GM21526 (cell line): ENCODE results near the gene PPP1CB.
"Not testable (repeated sequence)": the region's sequence is repeated elsewhere in the genome, so short reads cannot be mapped to it uniquely, and the experiment has no call there.

Experiments
- ATAC-seq: cut with Tn5 transposase; IDR thresholded peaks from one replicate; pipeline ENCODE4 v1.9.1; 2021; ENCODE audit warnings: moderate library complexity; ENCODE audit not compliant: unreplicated experiment, low FRiP score

Gene PPP1CB

GRCh38 chr2:28772351-28772750, 20.7 kb downstream of the PPP1CB start:
- no peak for ATAC-seq

- ATAC-seq = no peak
Measured at GRCh38 chr2:28776471-28776870, 24.8 kb downstream of the PPP1CB start.

DNA sequence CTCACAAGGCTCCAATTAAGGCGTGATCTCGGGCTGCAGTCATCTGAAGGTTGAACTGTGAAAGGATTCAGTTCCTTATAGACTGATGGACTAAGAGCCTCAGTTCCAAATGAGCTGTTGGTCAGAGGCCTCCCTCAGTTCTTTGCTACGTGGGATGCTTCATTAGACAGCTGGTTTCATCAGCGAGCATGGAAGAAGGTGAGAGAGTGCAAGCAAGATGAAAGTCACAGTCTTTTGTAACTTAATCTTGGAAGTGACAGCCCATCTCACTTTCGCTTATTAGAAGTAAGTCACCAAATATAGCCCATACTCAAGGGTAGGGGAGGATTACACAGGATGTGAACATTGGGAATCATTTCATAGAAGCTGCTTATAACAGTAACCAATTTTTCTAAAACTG, 26.8 kb downstream of the PPP1CB start:
- ATAC-seq = no peak

DNA sequence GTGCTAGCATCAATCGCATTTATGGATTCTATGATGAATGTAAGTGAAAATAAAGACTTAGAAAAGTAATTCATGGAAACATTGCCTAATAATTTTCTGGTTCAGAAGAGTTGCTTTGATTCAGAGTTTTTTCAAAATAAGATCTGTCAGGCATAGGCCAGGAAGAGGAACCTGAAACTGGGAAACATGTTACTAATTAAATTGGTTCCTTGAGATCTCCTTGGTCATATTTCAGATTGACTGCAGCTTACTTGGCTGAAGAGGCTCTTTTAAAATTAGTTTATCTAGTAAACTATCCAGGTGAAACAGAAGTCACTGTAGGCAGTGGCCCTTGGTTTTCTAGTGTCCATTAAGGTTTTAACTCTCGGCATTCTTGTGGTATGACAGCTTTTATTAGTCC, 27.4 kb downstream of the PPP1CB start:
- ATAC-seq = no peak

DNA sequence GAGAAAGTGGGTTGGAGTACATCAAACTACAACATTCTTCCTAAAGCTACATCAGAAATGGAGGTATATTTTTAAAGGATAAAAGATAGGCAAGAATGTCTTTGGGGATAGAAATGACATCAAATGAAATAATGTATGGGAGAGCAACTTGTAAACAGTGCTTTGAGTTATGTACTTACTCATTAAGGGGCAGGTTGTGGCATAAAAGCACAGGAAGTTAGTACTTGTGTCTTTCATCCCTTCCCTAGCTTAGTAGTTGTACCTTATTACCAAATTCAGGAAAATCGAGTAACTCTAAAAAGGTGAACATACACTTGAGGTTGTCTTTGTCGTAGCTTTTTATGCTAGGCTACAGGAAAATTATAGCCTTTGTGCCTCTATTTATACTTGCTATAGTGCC, 28.9 kb downstream of the PPP1CB start:
- no peak for ATAC-seq

GRCh38 chr2:28782423-28782822, 30.8 kb downstream of the PPP1CB start:
- no peak for ATAC-seq

DNA sequence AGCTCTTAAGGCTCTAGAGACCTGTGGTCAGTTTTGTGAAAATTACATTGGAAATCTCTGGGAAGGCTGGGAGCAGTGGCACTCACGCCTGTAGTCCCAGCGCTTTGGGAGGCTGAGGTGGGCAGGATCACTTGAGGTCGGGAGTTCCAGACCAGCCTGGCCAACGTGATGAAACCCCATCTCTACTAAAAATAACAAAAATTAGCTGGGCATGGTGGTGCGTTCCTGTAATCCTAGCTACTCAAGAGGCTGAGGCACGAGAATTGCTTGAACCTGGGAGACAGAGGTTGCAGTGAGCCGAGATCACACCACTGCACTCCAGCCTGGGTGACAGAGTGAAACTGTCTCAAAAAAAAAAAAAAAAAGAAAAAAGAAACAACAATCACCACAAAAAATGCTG, 32.9 kb downstream of the PPP1CB start:
- ATAC-seq = not testable (repeated sequence)

DNA sequence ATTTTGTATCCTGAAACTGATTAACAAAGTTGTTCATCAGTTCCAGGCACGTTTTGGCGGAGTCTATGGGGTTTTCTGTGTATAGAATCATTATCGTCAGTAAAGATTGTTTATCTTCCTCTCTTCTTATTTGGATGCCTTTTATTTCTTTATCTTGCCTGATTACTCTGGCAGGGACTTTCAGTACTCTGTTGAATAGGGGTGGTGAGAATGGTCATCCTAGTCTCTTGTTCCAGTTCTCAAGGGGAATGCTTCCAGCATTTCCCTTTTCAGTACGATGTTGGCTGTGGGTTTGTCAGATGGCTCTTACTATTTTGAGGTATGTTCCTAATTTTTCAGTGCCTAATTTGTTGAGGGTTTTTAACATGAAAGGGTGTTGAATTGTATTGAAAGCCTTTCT, 45.0 kb downstream of the PPP1CB start:
- ATAC-seq = no peak

GRCh38 chr2:28801726-28802125, 50.1 kb downstream of the PPP1CB start:
- ATAC-seq = no peak

DNA sequence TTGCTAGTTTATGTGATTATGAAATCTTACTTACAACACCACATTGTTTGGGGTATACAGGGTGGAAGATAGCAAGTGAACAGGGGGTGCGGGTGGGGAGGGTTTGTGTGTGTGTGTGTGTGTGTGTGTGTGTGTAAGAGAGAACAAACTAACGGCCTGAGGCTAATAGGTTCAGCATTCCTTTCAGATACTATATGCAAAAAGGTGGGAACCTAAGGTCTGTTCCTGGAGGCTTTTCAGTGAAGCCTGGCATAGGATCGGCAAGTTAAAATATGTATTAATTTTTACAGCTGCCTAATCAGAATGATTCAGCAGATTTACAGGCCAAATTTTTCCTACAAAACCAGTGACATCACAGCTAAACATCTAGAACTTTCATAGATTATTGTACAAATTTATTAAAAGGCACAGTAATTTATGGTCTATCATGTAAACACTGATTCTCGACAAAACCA, 51.4 kb downstream of the PPP1CB start:
- no peak for ATAC-seq

GRCh38 chr2:28809927-28810326, 58.3 kb downstream of the PPP1CB start:
- ATAC-seq = no peak

GRCh38 chr2:28810384-28811285, 59.0 kb downstream of the PPP1CB start, which contains the start of gene SPDYA:
Gene SPDYA (plus strand): TSS chr2:28810834. CDS start chr2:28816015, 5,181 bp downstream.
- ATAC-seq = peak; percentile 77

DNA sequence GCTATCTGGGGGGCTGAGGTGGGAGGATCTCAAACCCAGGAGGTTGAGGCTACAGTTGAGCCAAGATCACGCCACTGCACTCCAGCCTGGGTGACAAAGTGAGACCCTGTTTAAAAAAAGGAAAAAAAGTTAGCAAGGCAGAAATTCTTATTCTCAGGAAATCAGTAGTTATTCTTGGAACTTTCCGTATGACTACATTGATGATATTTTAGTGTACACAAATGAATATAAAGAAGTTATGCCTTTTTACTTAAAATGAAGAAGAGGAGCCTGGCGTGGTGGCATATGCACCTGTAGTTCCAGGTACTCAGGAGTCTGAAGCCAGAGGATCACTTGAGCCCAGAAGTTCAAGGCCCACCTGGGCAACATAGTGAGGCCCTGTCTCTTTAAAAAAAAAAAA, 66.4 kb downstream of the PPP1CB start:
- no peak for ATAC-seq

- no peak for ATAC-seq
Measured at GRCh38 chr2:28821295-28821958, 69.8 kb downstream of the PPP1CB start.

- no peak for ATAC-seq
Measured at GRCh38 chr2:28822036-28822435, 70.4 kb downstream of the PPP1CB start.

DNA sequence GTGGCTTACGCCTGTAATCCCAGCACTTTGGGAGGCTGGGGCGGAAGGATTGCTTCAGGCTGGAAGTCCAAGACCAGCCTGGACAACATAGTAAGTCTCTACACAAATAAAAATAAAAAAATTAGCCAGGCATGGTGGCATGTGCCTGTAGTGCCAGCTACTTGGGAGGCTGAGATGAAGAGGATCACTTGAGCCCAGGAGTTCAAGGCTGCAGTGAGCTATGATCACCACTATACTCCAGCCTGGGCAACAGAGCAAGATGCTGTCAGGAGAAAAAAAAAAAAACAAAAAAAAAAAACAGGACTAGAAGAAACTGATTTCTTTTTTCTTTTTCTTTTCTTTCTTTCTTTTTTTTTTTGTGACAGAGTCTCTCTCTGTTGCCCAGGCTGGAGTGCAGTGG, 72.6 kb downstream of the PPP1CB start:
- no peak for ATAC-seq

GRCh38 chr2:28824870-28825269, 73.2 kb downstream of the PPP1CB start:
- ATAC-seq = no peak

DNA sequence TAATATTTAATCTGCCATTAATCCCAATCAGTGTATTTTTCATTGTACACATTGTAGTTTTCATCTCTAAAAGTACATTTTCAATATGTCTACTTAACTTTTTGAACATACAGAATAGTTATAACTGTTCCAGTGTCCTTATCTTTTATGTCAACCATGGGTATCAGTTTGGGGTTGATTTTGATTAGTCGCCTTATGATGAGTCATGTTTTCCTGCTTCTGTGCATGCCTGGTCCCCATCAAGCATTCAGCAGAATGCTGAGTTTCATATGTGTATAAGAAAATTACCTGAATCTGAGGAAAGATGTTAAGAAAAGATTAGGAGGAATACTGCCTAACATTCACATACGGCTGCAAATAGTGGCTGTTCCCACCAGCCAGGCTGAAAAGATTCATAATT, 76.8 kb downstream of the PPP1CB start:
- no peak for ATAC-seq

DNA sequence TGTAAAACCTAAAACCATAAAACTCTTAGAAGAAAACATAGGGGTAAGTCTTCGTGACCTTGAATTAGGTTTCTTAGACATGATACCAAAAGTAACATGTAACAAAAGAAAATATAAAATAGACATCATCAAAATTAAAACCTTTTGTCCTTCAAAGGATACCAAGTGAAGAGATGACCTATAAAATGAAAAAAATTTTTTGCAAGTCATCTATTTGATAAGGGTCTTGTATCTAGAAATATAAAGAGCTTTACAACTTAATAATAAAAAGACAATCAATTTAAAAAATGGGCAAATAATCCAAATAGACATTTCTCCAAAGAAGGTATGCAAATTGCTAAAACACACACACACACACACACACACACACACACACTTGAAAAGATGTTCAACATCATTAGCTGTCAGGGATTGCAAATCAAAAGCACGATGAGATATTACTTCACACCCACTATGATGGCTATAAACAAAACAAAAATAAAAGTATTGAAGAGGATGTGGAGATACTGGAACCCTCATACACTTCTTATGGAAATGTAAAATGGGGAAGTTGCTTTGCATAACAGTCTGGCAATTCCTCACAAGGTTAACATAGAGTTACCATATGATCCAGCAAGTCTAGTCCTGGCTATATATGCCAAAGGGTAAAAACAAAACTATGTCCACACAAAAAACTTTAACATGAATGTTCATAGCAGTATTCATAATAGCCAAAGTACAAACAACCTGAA, 82.3 kb downstream of the PPP1CB start:
- ATAC-seq = no peak

- no peak for ATAC-seq
Measured at GRCh38 chr2:28835781-28836180, 84.2 kb downstream of the PPP1CB start.

GRCh38 chr2:28838971-28839370, 87.3 kb downstream of the PPP1CB start:
- ATAC-seq = no peak
